WTC11 (cell line): Measurements from ENCODE around the gene ERVW-1. TPM values are rescaled to one million over a fixed set of nuclear protein-coding genes. Genes with fewer than 3 reads are reported as not detected.
A peak's percentile ranks its signal among the peaks of the same experiment; 100 is the strongest.
"Not testable (repeated sequence)": the region's sequence is repeated elsewhere in the genome, so short reads cannot be mapped to it uniquely, and the experiment has no call there.

Source experiments
- ATAC-seq: fragments of 200-7000 bp; cut with Tn5 transposase; 2 replicates; pipeline ENCODE4 v1.10.0; 2021; ENCODE audit warnings: mild to moderate bottlenecking, moderate library complexity
- CTCF ChIA-PET: fragments of 300-600 bp; sonication (Branson Sonifier 250); formaldehyde crosslinking; loops from one replicate; lab custom pipeline; 2021; ENCODE audit warnings: antibody characterized with exemption; lab: Charles Lee
- POLR2A ChIA-PET: fragments of 350-600 bp; sonication (Branson Sonifier 250); formaldehyde crosslinking; loops from one replicate; lab custom pipeline; 2021; ENCODE audit warnings: antibody characterized with exemption; lab: Charles Lee
- DNase-seq: peaks from one replicate; pipeline ENCODE4 v3.0.0; 2021; ENCODE audit warnings: low spot score
- H3K27ac Mint-ChIP-seq: 2 replicates; pipeline ENCODE4 v1.8.0; 2021; ENCODE audit warnings: mixed read lengths
- H3K27me3 Mint-ChIP-seq: 2 replicates; pipeline ENCODE4 v1.8.0; 2021; ENCODE audit warnings: low read depth, mild to moderate bottlenecking, moderate library complexity, mixed read lengths
- H3K36me3 Mint-ChIP-seq: 2 replicates; pipeline ENCODE4 v1.8.0; 2021; ENCODE audit warnings: mixed read lengths
- H3K4me1 Mint-ChIP-seq: 2 replicates; pipeline ENCODE4 v1.8.0; 2022; ENCODE audit warnings: mixed read lengths
- H3K4me3 Mint-ChIP-seq: 2 replicates; pipeline ENCODE4 v1.8.0; 2021; ENCODE audit warnings: mild to moderate bottlenecking, moderate library complexity, mixed read lengths
- H3K9me3 Mint-ChIP-seq: 2 replicates; pipeline ENCODE4 v1.8.0; 2021; ENCODE audit warnings: mixed read lengths
- E2F5 ChIP-seq: sonication (generic); formaldehyde crosslinking; IDR thresholded peaks from 2 replicates; pipeline ENCODE4 v1.8.1; 2022; ENCODE audit warnings: mild to moderate bottlenecking, moderate library complexity, missing genetic modification reagents
- FOXP1 ChIP-seq: sonication (generic); formaldehyde crosslinking; IDR thresholded peaks from 2 replicates; pipeline ENCODE4 v1.8.0; 2022; ENCODE audit warnings: missing genetic modification reagents, mild to moderate bottlenecking, moderate library complexity, borderline replicate concordance
- NFE2L1 ChIP-seq: sonication (generic); formaldehyde crosslinking; IDR thresholded peaks from 2 replicates; pipeline ENCODE4 v1.8.1; 2023; ENCODE audit warnings: missing genetic modification reagents
- NFYB ChIP-seq: sonication (generic); formaldehyde crosslinking; conservative IDR thresholded peaks from 2 replicates; pipeline ENCODE4 v1.8.0; 2022; ENCODE audit warnings: low read depth, missing genetic modification reagents
- NR1H2 ChIP-seq: sonication (generic); formaldehyde crosslinking; IDR thresholded peaks from 2 replicates; pipeline ENCODE4 v1.9.0; 2021; ENCODE audit warnings: mild to moderate bottlenecking, moderate library complexity, missing genetic modification reagents
- PRDM15 ChIP-seq: sonication (generic); formaldehyde crosslinking; IDR thresholded peaks from 2 replicates; pipeline ENCODE4 v1.8.0; 2022; ENCODE audit warnings: missing genetic modification reagents
- RELA ChIP-seq: sonication (generic); formaldehyde crosslinking; IDR thresholded peaks from 2 replicates; pipeline ENCODE4 v1.8.1; 2022; ENCODE audit warnings: missing genetic modification reagents, mild to moderate bottlenecking, borderline replicate concordance
- TEAD1 ChIP-seq: sonication (generic); formaldehyde crosslinking; IDR thresholded peaks from 2 replicates; pipeline ENCODE4 v1.8.0; 2022; ENCODE audit warnings: mild to moderate bottlenecking, missing genetic modification reagents
- TEAD4 ChIP-seq: sonication (generic); formaldehyde crosslinking; IDR thresholded peaks from 2 replicates; pipeline ENCODE4 v1.8.0; 2022; ENCODE audit warnings: mild to moderate bottlenecking, missing genetic modification reagents
- ZNF121 ChIP-seq: sonication (generic); formaldehyde crosslinking; IDR thresholded peaks from 2 replicates; pipeline ENCODE4 v1.8.0; 2023; ENCODE audit warnings: missing genetic modification reagents
- ZNF396 ChIP-seq: fragments of 250-450 bp; sonication (Bioruptor Pico); IDR thresholded peaks from 2 replicates; pipeline ENCODE4 v1.8.0; 2021; ENCODE audit warnings: mild to moderate bottlenecking, moderate library complexity, borderline replicate concordance
- ZNF423 ChIP-seq: fragments of 250-450 bp; sonication (Bioruptor Pico); IDR thresholded peaks from 2 replicates; pipeline ENCODE4 v2.1.2; 2022; ENCODE audit warnings: mild to moderate bottlenecking, moderate library complexity
- ZNF512 ChIP-seq: sonication (generic); formaldehyde crosslinking; IDR thresholded peaks from 2 replicates; pipeline ENCODE4 v1.8.1; 2022; ENCODE audit warnings: missing genetic modification reagents, borderline replicate concordance
- ZNF671 ChIP-seq: fragments of 250-450 bp; sonication (Bioruptor Pico); IDR thresholded peaks from 2 replicates; pipeline ENCODE4 v1.8.0; 2021; ENCODE audit warnings: mild to moderate bottlenecking
- total RNA-seq: library from RNA; stranded (reverse); gene quantifications from 3 replicates; pipeline ENCODE4 v1.2.3, GENCODE V29; 2021
- TF ChIP-seq, protein P1 (sequence below): fragments of 200-600 bp; IDR thresholded peaks from 2 replicates; pipeline ENCODE4 v1.8.0; 2022; ENCODE audit warnings: antibody characterized with exemption

ERVW-1 gene
- total RNA-seq, 1 experiment from 2014 or later, result 0.07 TPM

DNA sequence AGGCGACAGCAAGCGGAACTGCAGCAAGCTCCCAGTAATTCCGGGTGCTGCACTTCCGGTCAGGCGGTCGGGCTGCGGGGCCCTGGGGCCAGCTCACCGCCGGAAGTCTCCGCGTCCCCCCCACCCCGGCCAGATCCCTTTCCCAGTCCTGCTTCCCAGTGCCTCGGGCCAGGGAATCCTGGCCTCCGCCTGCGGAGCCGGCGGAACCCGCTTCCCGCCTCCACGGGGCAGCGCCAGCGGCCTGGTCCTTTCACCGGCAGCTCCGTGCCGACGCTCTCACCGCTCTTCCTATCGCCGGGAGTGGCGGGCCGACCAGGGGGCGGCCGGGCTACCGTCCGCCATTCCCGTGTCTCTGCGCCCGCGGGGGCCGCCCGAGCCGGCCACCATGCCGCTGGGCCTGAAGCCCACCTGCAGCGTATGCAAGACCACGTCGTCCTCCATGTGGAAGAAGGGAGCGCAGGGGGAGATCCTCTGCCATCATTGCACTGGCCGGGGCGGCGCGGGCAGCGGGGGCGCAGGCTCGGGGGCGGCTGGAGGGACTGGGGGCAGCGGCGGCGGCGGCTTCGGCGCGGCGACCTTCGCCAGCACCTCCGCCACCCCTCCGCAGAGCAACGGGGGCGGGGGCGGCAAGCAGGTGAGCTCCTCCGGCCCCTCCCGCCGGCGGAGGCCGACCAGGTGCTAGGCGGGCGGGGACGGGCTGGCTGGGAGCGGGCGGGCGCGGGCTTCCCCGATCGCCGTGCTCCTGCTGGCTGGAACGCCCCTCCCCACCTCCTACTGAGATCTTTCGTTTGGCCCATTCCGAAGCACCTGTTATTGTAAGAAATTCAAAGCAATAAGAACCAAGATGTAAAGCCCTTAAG lies 30.2 kb downstream of the ERVW-1 start, which contains the start of gene GATAD1 (continued):
- peak; percentile 64; the same call in 1 of the 2 replicates for TF ChIP-seq E2F5 (CRISPR knock-in tag)
- no peak for TF ChIP-seq ZNF512 (CRISPR knock-in tag)
- TF ChIP-seq NFE2L1 (CRISPR knock-in tag), result no peak

GRCh38 chr7:92446869-92447344 lies 30.8 kb downstream of the ERVW-1 start:
- H3K9me3 Mint-ChIP-seq, result peaks cover 17% of the 10 kb centered on the region
- peak overlapping the region; percentile 67 for H3K4me3 Mint-ChIP-seq
- peaks cover 26% of the 10 kb centered on the region for H3K36me3 Mint-ChIP-seq
- CTCF ChIA-PET, result interaction anchor here (0.6 to 6.1 kb wide), 36 partner anchors 8 to 890 kb away, joined by 3 to 177 read pairs (median 5); partner anchors contain the start of genes ANKIB1, CYP51A1, KRIT1 and LRRD1
- peaks cover 9% of the 10 kb centered on the region for H3K4me1 Mint-ChIP-seq
- H3K27me3 Mint-ChIP-seq, result no peaks in the 10 kb centered on the region
- POLR2A ChIA-PET, result interaction anchor here (0.6 to 2.4 kb wide), 6 partner anchors 10 to 312 kb away, joined by 3 to 13 read pairs (median 8); partner anchors contain the start of genes ANKIB1, CYP51A1 and KRIT1
- no peak overlapping the region for H3K27ac Mint-ChIP-seq
- TF ChIP-seq, protein P1, sequence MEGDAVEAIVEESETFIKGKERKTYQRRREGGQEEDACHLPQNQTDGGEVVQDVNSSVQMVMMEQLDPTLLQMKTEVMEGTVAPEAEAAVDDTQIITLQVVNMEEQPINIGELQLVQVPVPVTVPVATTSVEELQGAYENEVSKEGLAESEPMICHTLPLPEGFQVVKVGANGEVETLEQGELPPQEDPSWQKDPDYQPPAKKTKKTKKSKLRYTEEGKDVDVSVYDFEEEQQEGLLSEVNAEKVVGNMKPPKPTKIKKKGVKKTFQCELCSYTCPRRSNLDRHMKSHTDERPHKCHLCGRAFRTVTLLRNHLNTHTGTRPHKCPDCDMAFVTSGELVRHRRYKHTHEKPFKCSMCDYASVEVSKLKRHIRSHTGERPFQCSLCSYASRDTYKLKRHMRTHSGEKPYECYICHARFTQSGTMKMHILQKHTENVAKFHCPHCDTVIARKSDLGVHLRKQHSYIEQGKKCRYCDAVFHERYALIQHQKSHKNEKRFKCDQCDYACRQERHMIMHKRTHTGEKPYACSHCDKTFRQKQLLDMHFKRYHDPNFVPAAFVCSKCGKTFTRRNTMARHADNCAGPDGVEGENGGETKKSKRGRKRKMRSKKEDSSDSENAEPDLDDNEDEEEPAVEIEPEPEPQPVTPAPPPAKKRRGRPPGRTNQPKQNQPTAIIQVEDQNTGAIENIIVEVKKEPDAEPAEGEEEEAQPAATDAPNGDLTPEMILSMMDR, result peak; percentile 70
- TF ChIP-seq NR1H2 (CRISPR knock-in tag) (no peak), TEAD4 (no peak)
- DNase-seq (no peak), ATAC-seq (no peak; the same call in 1 of the 2 replicates)

- H3K4me1 Mint-ChIP-seq, result peaks cover 31% of the 10 kb centered on the region
- DNase-seq, H3K27ac Mint-ChIP-seq, H3K27me3 Mint-ChIP-seq, POLR2A ChIA-PET, H3K36me3 Mint-ChIP-seq, ATAC-seq, CTCF ChIA-PET, H3K4me3 Mint-ChIP-seq: not testable (repeated sequence)
- H3K9me3 Mint-ChIP-seq, result peaks cover 36% of the 10 kb centered on the region
These were observed 35.0 kb downstream of the ERVW-1 start for GRCh38 chr7:92442720-92443119.

DNA sequence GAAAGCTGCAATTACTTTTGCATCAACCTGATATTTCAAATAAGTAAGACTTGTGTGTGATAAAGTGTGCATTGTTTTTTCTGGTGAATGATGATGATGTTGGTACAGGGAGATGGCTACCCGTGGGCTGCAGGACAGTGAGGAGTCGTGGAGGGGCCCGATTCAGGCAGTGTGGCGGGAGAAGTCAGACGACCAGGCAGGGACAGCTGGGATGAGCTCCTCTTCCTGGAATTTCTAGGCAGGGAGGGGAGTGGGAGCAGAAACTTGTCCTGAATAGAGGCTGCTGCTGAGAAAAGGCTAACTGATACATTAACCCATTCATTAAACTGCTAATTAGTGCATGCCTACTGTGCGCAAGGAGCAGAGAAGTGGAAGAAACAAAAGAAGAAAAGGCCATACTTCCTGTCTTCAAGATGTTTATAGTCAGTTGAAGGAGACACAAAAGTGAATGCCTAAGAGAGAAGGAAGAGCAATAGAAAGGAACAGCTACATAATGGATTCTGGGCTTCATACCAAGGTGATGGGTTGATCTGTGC lies 39.7 kb downstream of the ERVW-1 start:
- Mint-ChIP-seq H3K27me3 (no peaks in the 10 kb centered on the region), H3K27ac (peak overlapping the region; percentile 56; the same call in 1 of the 2 replicates), H3K9me3 (peaks cover 47% of the 10 kb centered on the region), H3K4me1 (peaks cover 43% of the 10 kb centered on the region), H3K36me3 (peaks cover 3% of the 10 kb centered on the region; the same call in 1 of the 2 replicates), H3K4me3 (no peak overlapping the region)
- ATAC-seq, result peak; percentile 62
- no peak for DNase-seq
- ChIA-PET POLR2A (interaction anchor here (1.5 to 1.8 kb wide), 2 partner anchors 9 to 304 kb away, joined by 3 to 10 read pairs; partner anchors contain the start of genes CYP51A1 and GATAD1), CTCF (interaction anchor here (0.6 to 2.6 kb wide), 4 partner anchors 9 to 609 kb away, joined by 4 to 40 read pairs (median 19); partner anchors contain the start of gene GATAD1)
- 0 out of 2 replicates have a peak, but pooled peaks have one; percentile 26 for TF ChIP-seq ZNF671 (CRISPR knock-in tag)
- no peak for TF ChIP-seq PRDM15 (CRISPR knock-in tag)
- TF ChIP-seq RELA (CRISPR knock-in tag), result no peak
- no peak for TF ChIP-seq ZNF121 (CRISPR knock-in tag)
- TF ChIP-seq TEAD1 (CRISPR knock-in tag), result peak; percentile 89; the same call in 1 of the 2 replicates
- no peak for TF ChIP-seq ZNF396
- TF ChIP-seq NFYB (CRISPR knock-in tag), result no peak
- TF ChIP-seq ZNF423 (CRISPR knock-in tag), result no peak
- no peak for TF ChIP-seq FOXP1
